ENCODE measurements around the gene COL18A1.

DNA sequence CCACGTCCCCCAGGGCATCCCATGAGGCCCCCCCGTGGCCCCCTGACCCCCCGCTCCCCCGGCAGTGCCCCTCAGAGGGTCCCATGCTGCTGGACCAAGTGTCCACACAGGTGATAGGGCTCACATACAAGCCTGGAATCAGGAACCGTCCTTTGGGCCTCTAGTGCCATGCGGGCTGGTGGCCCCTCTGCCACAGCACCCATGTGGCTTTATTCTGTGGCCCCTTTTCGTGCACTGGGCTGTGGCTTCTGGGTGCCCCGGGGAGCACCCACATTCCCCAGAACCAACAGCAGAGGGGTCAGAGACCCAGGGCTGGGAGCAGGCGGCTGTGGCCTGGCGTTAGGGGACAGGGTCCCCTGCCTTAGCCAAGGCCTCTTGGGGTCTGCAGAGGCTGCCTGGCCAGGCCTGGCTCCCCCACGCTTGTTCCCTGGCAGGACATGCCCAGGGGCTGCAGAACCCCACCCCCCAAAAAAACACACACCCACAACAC lies 105.5 kb downstream of the COL18A1 start:
- TF ChIP-seq, protein P1, sequence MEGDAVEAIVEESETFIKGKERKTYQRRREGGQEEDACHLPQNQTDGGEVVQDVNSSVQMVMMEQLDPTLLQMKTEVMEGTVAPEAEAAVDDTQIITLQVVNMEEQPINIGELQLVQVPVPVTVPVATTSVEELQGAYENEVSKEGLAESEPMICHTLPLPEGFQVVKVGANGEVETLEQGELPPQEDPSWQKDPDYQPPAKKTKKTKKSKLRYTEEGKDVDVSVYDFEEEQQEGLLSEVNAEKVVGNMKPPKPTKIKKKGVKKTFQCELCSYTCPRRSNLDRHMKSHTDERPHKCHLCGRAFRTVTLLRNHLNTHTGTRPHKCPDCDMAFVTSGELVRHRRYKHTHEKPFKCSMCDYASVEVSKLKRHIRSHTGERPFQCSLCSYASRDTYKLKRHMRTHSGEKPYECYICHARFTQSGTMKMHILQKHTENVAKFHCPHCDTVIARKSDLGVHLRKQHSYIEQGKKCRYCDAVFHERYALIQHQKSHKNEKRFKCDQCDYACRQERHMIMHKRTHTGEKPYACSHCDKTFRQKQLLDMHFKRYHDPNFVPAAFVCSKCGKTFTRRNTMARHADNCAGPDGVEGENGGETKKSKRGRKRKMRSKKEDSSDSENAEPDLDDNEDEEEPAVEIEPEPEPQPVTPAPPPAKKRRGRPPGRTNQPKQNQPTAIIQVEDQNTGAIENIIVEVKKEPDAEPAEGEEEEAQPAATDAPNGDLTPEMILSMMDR (conservative IDR thresholded peaks at IDR 0.05; ENCODE audit: low read length): no peak
- no peak for TF ChIP-seq EZH2phosphoT487 (IDR thresholded peaks at IDR 0.05; ENCODE audit: borderline replicate concordance)

All from Loucy (cell line).